DND-41 (cell line): Measurements from ENCODE around the gene PSMB9.

Experiments
- CTCF ChIP-seq: IDR thresholded peaks from 2 replicates; pipeline ENCODE4 v1.5.1; 2012; ENCODE audit warnings: borderline replicate concordance, low read length, moderate library complexity, mild to moderate bottlenecking; ENCODE audit not compliant: poor library complexity, severe bottlenecking; ENCODE audit errors: extremely low read depth
- EZH2 ChIP-seq: IDR thresholded peaks from 3 replicates; pipeline ENCODE4 v1.6.1; 2012; ENCODE audit warnings: borderline replicate concordance, low read depth, mild to moderate bottlenecking, moderate library complexity, low read length, inconsistent platforms; ENCODE audit not compliant: severe bottlenecking

DNA sequence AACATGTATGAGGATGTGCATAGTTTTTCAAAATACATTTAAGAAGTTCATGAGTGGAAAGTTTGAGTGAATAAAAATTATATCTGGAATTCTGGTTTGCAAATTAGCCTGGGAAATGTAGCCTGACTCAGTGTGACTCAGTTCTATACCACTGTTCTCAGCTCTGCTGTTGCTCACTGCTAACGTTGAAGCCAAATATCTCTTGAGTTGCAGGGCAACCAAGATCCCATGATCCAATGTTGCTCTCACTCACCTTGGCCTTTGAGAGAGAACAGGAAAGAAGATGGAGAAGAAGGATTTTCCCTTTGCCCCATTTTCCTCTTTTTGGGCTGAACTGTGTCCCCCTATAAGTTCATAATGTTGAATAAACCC lies 28.9 kb downstream of the PSMB9 start:
- TF ChIP-seq CTCF (no peak), EZH2 (no peak)
